NCI-H774 (cell line): ENCODE measurements around the gene MAFG.
"Not testable (repeated sequence)": the region's sequence is repeated elsewhere in the genome, so short reads cannot be mapped to it uniquely, and the experiment has no call there.

Source experiments
- DNase-seq: peaks from one replicate; lab custom pipeline; 2025; lab: John Stamatoyannopoulos, UW

Gene MAFG

GRCh38 chr17:81958633-81959342, 31.3 kb upstream of the MAFG start:
- no peak for DNase-seq

GRCh38 chr17:81957691-81958432, 30.3 kb upstream of the MAFG start:
- DNase-seq: no peak

DNA sequence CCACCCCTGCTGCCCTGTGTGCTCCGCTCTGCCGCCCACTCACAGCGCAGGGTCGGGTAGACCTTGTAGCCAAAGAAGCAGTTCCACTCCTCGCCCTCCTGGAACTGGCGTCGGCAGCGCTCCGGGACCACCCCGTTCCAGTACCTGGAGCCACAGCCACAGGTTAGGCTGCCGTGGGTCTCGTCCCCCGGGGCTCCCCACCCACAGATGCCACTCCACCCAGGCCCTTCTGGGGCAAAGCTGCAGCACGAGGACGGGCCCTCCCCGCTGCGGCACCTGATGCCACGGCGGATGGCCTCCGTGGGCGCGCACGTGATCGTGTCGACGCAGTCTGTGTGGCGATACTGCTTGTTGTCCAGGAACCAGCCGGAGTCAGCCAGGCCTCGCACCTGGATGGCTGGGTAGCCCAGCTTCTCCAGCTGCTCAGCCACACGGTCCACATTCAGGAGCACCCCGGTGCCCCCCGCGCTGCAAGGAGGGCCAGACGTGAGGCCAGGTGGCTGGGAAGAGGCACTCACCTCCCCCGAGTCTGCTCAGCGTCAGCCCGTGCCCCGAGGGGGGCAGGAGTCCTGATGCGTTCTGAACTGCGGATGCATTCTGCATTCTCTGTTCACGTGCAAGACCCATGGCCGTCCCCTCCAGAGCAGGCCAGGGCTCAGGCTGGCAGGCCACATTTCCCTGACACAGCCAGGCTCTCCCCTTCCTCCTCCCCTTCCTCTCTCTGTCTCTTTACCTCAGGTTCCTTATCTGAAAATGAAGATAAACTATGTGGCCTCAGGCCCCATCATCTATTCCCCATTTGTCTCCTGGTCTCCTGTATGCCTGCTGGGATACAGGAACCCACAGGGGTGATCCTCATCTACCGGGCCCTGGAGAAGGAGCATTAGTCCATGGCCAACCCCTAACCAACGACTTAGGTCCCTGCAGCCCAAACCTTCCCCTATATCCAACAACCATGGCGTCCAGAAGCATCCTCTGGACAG, 29.4 kb upstream of the MAFG start:
- no peak for DNase-seq

DNA sequence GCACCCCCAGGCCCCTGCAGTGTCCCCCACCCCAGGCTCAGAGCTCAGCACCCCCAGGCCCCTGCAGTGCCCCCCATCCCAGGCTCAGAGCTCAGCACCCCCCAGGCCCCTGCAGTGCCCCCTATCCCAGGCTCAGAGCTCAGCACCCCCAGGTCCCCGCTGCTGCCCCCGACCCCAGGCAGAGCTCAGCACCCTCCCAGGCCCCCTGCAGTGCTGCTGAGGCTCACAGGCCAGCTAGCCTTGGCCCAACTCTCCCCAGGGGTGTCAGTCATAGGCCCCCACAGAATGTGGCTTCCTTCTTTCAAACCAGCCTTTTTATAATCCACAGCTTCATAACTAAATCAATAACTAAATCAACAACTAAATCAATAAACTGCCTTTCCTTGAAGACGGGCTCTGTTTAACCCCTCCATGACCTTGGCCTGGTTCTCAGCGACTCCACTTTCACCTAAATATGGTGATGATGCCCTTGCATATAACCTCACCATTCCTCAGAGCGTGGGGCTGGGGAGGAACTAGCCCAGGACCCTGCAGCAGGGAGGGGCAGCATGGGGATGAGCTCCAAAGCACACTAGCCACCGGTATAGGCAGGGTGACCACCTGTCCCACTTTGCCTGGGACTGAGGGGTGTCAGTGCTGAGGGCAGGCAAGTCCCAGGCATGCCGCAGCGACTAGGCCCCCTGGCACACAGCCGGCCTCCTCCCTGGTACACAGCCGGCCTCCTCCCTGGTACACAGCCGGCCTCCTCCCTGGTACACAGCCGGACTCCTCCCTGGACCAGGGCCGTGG, 28.4 kb upstream of the MAFG start:
- DNase-seq: no peak

GRCh38 chr17:81955058-81955681, 27.6 kb upstream of the MAFG start:
- DNase-seq: no peak

GRCh38 chr17:81954131-81955057, 26.9 kb upstream of the MAFG start:
- DNase-seq: no peak

DNA sequence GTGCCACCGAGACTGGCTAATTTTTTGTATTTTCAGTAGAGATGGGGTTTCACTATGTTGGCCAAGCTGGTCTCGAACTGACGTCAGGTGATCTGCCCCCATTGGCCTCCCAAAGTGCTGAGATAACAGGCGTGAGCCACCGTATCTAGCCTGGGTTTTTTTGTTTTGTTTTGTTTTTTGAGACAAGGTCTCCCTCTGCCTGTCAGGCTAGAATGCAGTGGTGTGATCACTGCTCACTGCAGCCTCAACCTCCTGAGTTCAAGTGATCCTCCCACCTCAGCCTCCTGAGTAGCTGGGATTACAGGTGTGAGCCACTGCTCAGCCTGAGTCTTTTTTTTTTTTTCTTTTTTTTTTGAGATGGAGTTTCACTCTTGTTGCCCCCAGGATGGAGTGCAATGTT, 25.9 kb upstream of the MAFG start:
- DNase-seq: not testable (repeated sequence)

DNA sequence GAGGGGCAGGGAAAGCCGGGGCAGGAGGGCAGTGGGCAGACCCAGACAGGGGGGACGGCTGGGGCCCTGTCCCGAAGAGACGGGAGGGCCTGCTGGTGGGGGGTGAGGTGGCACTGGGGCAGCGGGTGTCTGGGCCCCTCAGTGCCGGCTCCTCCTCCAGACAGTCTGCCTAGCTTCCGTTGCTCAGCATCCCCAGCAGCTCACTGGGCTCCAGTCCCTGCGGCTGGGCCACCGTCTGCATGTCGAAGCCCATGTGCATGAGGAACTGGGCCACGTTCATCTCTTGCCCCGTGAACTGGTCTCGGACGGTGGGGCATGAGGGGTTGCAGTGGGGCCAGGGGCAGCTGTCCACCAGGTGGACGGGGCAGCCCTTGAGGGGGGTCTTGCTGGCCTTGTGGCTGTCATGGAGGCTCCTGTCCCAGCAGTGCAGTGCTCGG, 25.3 kb upstream of the MAFG start:
- DNase-seq: no peak

- DNase-seq: no peak
These were observed 24.5 kb upstream of the MAFG start for GRCh38 chr17:81951785-81952684.

DNA sequence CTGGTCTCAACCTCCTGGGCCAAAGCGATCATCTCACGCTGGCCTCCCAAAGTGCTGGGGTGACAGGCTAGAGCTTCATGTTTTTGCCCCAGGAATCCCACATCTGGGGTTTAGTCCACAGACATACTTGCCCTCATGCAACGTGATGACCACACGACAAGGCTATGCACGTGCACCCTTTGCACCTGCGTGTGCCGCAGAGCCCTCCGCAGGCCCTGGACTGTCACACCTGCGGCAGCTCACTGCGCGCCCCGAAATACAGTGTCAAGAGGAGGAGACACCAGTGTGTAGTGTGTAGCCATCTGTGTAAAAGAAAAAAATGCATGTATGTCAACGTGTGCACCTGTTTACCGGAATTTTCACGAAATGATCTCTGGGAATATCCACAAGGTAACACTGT, 23.0 kb upstream of the MAFG start:
- no peak for DNase-seq

DNA sequence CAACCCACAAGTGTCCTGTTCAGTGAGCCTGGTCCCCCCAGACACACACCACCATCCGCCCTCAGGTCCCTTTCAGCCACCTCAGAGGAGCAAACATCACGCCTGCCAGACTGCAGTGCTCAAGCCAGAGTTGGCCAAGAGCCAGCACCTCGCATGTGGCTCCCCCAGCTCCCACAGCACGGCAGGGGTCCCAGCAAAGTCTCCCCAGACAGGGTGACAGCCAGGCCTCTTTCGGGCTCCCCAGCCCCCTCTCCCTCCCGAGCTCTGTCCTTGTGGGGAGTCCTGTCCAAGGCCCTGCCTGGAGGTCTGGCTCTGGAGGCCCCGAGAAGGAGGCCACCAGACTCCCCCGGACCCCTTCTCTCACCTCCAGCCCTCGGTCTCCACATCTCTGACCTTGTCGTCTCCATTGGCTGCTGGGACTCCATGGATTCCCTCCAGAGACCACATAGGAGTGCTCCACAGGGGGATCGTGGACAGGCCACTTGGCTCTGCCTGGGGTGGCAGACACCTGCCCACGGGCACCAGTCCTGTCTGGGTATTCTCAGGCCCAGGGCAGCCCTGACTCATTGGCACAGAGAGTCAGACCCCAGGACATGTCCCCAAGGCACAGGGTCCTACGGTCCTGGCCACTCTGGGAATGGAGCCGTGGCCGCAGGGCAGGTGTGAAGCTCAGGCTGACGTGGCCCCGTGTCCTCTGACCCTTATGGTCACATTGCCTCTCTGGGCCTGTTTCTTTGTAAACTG, 21.3 kb upstream of the MAFG start:
- no peak for DNase-seq

- no peak for DNase-seq
These were observed 19.7 kb upstream of the MAFG start, which contains the start of gene MYADML2 for GRCh38 chr17:81947189-81947588. Gene MYADML2 (minus strand): TSS chr17:81947233. CDS start chr17:81941741, 5,492 bp downstream.

DNA sequence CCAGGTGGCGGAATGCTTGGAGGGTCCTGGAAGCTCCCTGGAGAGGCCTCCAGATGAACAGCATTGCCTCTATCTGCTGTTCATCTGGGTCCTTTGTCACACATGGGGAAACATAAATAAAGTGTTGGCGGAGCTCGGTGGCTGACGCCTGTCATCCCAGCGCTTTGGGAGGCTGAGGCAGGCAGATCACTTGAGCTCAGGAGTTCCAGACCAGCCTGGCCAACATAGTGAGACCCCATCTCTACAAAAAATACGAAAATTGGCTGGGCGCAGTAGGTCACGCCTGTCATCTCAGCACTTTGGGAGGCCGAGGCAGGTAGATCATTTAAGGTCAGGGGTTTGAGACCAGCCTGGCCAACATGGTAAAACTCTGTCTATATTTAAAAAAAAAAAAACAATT, 17.3 kb upstream of the MAFG start:
- no peak for DNase-seq

DNA sequence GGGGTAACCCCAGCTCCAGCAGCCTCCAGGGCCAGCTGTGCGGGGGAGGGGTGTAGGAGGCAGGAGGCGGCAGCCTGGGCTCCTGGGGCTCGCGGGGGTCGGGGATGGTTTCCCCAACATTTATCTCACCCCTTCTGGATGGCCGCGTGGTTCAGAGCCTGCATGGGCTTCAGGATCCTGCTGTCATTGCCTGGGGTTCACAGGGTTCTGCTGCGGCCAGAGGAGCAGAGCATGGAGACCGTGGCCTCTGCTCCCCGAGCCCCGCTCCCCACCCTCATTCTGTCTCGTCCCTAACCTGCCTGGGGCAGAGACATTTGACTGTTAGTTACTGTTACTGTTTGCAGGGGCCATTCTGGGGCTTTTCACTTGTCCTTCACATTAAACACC, 14.6 kb upstream of the MAFG start:
- no peak for DNase-seq

DNA sequence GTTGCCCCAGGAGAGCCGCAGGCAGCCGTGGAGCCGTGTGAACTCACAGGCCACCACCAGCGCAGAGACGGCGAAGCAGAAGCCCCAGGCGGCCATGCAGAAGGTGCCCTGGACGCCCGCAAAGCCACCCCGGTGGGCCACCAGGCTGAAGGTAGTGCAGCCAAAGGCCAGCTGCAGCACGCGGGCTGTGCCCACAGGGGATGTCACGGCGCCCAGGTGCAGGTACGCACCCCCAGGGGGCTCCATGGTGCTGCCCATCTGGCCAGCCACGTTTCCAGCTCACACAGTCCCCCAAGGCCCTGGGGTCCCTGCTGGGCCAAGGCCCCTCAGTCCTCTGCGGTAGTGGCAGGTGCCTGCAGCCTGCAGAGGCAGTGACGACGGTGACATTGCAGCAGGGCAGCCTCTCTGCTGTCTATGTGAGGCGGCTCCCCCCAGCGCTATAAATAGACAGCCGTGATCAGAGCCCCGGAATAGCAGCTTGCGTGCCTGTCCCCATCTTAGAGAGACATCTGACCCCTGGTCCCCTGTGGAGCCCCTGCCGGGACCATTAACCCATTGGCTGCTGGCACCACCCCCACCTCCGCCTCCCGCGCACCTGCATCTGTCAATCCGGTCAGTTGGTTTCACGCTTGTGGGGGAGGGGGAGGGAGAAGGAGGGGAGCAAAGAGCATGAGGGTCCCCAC, 14.1 kb upstream of the MAFG start:
- DNase-seq: peak; percentile 47

DNA sequence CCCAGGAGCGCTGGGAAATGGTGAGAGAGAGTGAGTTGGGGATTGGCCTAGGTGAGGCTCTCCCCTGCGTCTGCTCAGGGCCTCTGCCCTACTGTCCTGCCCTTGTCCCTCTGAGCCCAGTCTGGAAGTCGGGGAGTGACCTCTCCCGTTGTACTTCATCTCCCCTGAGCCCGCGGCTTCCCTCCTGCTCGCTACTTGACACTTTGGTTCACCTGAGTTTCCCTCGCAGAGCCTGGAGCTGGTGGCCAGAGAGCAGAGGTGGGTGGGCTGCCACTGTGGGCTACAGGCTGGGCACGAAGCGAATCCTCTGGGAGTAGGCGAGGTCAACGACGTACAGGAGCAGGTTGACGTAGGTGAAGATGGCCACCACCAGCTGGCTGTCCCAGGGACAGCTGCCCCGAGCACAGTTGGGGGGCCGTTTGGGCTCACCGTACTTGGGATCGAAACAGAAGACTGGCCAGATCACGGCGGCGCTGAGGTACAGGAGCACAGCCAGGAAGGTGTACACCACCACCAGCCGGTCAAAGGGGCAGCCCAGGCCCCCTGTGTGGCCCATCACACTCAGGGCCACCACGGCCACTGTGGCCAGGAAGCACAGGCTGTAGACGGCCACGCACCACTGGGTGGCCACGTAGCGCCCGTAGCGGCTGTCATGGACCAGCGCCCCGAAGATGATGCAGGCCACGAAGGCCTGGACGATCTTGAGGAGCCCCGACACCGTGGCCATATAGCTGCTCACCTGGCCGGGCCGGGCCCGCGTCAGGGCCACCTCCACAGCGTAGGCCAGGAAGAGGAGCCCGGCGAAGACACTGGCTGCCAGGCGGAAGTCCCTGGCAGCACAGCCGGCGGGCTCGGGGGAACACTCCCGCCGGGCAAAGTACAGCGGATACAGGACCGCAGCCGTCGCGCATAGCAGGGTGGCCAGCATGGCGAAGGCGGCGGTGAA, 13.3 kb upstream of the MAFG start:
- DNase-seq: no peak
